K562 (cell line): ENCODE results near the gene MPDU1. TPM values are rescaled to one million over a fixed set of nuclear protein-coding genes. Genes with fewer than 3 reads are reported as not detected.

ENCODE experiments used
- ATAC-seq: fragments of 200-7000 bp; cut with Tn5 transposase; 3 replicates; pipeline ENCODE4 v1.9.1; 2020; ENCODE audit warnings: moderate library complexity
- BruUV-seq: library from RNA; stranded (reverse); fragments of 400-500 nt; replicated peaks from 2 replicates; lab custom pipeline; 2021; lab: Mats Ljungman, UMichigan
- CTCF ChIA-PET: fragments of 300-600 bp; formaldehyde crosslinking; extraction: SDS; loops from one replicate; lab custom pipeline; 2021; ENCODE audit warnings: low intra/inter-chr PET ratio; lab: Yijun Ruan, JAX
- POLR2A ChIA-PET: fragments of 300-600, 350-650 bp; sonication (Branson Sonifier 250); formaldehyde crosslinking; extraction: SDS; loops from one replicate; lab custom pipeline; 2021; ENCODE audit warnings: antibody characterized with exemption, inconsistent platforms; lab: Yijun Ruan, JAX
- DNase-seq, 4 experiments: peaks; one replicate each; pipeline versions ENCODE4 v3.0.0 to v3.0.0-alpha.2; 2011 to 2018; ENCODE audit warnings: low spot score in 3 of 4, mixed read lengths in 3 of 4; ENCODE audit errors: extremely low read depth in 1 of 4
- FAIRE-seq: peaks from 2 replicates; lab custom pipeline; 2011; peaks lifted over from hg19 to GRCh38; lab: Jason Lieb, UNC
- H2AFZ ChIP-seq: 2 replicates; pipeline ENCODE4 v1.6.0; 2011; ENCODE audit warnings: low read depth, low read length, control low read depth, inconsistent platforms
- H3K27ac ChIP-seq: fragments of 200-600 bp; 3 replicates; pipeline ENCODE4 v1.8.0; 2011; ENCODE audit warnings: low read depth, mild to moderate bottlenecking, control low read depth, inconsistent platforms, low read length, moderate library complexity, mixed read lengths; ENCODE audit errors: extremely low read depth
- H3K27me3 ChIP-seq, 2 experiments: fragments of 300-600 bp in 1 of 2; 2 replicates in 1 of 2; 3 replicates in 1 of 2; pipeline versions ENCODE4 v1.6.0 to v1.8.0; 2011; ENCODE audit warnings: inconsistent platforms in 2 of 2, low read length in 2 of 2, mild to moderate bottlenecking in 1 of 2, mixed read lengths in 1 of 2, moderate library complexity in 1 of 2; ENCODE audit not compliant: control insufficient read depth in 2 of 2, insufficient read depth in 2 of 2
- H3K36me3 ChIP-seq: fragments of 300-600 bp; 3 replicates; pipeline ENCODE4 v1.8.0; 2011; ENCODE audit warnings: mild to moderate bottlenecking, low read length, inconsistent platforms; ENCODE audit not compliant: control insufficient read depth, insufficient read depth
- H3K4me1 ChIP-seq, 2 experiments: fragments of 200-600 bp in 1 of 2; replicated peaks in 1 of 2; 2 replicates in 1 of 2; 3 replicates in 1 of 2; pipeline versions ENCODE4 v1.5.1 to v1.8.0; 2011; ENCODE audit warnings: inconsistent platforms in 2 of 2, low read length in 2 of 2, mild to moderate bottlenecking in 1 of 2, mixed read lengths in 1 of 2, moderate library complexity in 1 of 2; ENCODE audit not compliant: control insufficient read depth in 2 of 2, insufficient read depth in 2 of 2
- H3K4me2 ChIP-seq: 2 replicates; pipeline ENCODE4 v1.6.1; 2011; ENCODE audit warnings: low read length, control low read depth, inconsistent platforms, mixed read lengths; ENCODE audit not compliant: insufficient read depth
- H3K4me3 ChIP-seq: fragments of 200-600 bp; sonication (generic), shearing (Covaris generic); 2 replicates; pipeline ENCODE4 v1.5.1; 2016; ENCODE audit warnings: control low read depth, inconsistent platforms
- H3K79me2 ChIP-seq: fragments of 200-600 bp; 3 replicates; pipeline ENCODE4 v1.8.0; 2011; ENCODE audit warnings: low read length, inconsistent platforms; ENCODE audit not compliant: control insufficient read depth, insufficient read depth
- H3K9ac ChIP-seq, 2 experiments: 2 replicates each; pipeline versions ENCODE4 v1.6.0 to v1.6.1; 2011; ENCODE audit warnings: low read depth in 2 of 2, low read length in 2 of 2, control low read depth in 1 of 2, inconsistent platforms in 1 of 2, mild to moderate bottlenecking in 1 of 2, mixed read lengths in 1 of 2; ENCODE audit not compliant: insufficient read depth in 1 of 2
- H3K9me1 ChIP-seq: one replicate; pipeline ENCODE4 v1.6.0; 2011; ENCODE audit warnings: inconsistent platforms, mild to moderate bottlenecking, low read length, moderate library complexity; ENCODE audit not compliant: control insufficient read depth, insufficient read depth
- H3K9me3 ChIP-seq: replicated peaks from 2 replicates; pipeline ENCODE4 v1.5.1; 2011; ENCODE audit warnings: low read depth, low read length, inconsistent platforms; ENCODE audit not compliant: control insufficient read depth, insufficient read depth
- H4K20me1 ChIP-seq: replicated peaks from 2 replicates; pipeline ENCODE4 v1.6.1; 2011; ENCODE audit warnings: low read length, inconsistent platforms, mixed read lengths; ENCODE audit not compliant: control insufficient read depth, insufficient read depth
- BRD9 ChIP-seq: fragments of 450-650 bp; IDR thresholded peaks from 2 replicates; pipeline ENCODE4 v1.6.1; 2018; ENCODE audit warnings: low read depth; ENCODE audit not compliant: partially characterized antibody
- HDAC1 ChIP-seq, 2 experiments: fragments of 450-650 bp; IDR thresholded peaks; 2 replicates each; pipeline ENCODE4 v1.6.1; 2016 to 2017; ENCODE audit warnings: inconsistent platforms in 1 of 2, mild to moderate bottlenecking in 1 of 2, moderate library complexity in 1 of 2
- ILF3 ChIP-seq: fragments of 450-650 bp; IDR thresholded peaks from 2 replicates; pipeline ENCODE4 v1.6.1; 2018; ENCODE audit warnings: antibody characterized with exemption, mild to moderate bottlenecking, moderate library complexity, borderline replicate concordance
- JUNB ChIP-seq: fragments of 450-650 bp; formaldehyde crosslinking; conservative IDR thresholded peaks from 2 replicates; pipeline ENCODE4 v1.4.0; 2020; ENCODE audit warnings: mild to moderate bottlenecking
- KAT8 ChIP-seq: fragments of 450-650 bp; IDR thresholded peaks from 2 replicates; pipeline ENCODE4 v1.6.1; 2016; ENCODE audit warnings: low read depth, mild to moderate bottlenecking
- MCM3 ChIP-seq: fragments of 450-650 bp; IDR thresholded peaks from 2 replicates; pipeline ENCODE4 v1.6.1; 2016
- MCM7 ChIP-seq, 2 experiments: fragments of 450-650 bp; IDR thresholded peaks; 2 replicates each; pipeline ENCODE4 v1.6.1; 2016 to 2018
- NR3C1 ChIP-seq: sonication (generic); formaldehyde crosslinking; IDR thresholded peaks from 2 replicates; pipeline ENCODE4 v1.8.1; 2022; ENCODE audit warnings: missing genetic modification reagents
- PHF8 ChIP-seq: fragments of 200-600 bp; sonication (generic); IDR thresholded peaks from 2 replicates; pipeline ENCODE4 v1.6.1; 2012; ENCODE audit warnings: mixed run types, mild to moderate bottlenecking, inconsistent platforms, low read length, moderate library complexity, borderline replicate concordance
- POLR2G ChIP-seq: fragments of 200-400 bp; formaldehyde crosslinking; IDR thresholded peaks from 2 replicates; pipeline ENCODE4 v1.6.1; 2017; ENCODE audit warnings: low read depth, mild to moderate bottlenecking, antibody characterized with exemption, low read length, moderate library complexity
- PRMT5 ChIP-seq: sonication (generic); formaldehyde crosslinking; IDR thresholded peaks from 2 replicates; pipeline ENCODE4 v1.5.0; 2020; ENCODE audit warnings: missing genetic modification reagents
- PURB ChIP-seq: sonication (generic); formaldehyde crosslinking; IDR thresholded peaks from 2 replicates; pipeline ENCODE4 v1.9.0; 2021; ENCODE audit warnings: low read depth, mild to moderate bottlenecking, missing genetic modification reagents
- RBFOX2 ChIP-seq: fragments of 200-400 bp; formaldehyde crosslinking; IDR thresholded peaks from 2 replicates; pipeline ENCODE4 v1.6.1; 2017; ENCODE audit warnings: low read depth, mild to moderate bottlenecking, low read length, moderate library complexity
- RBM22 ChIP-seq: fragments of 200-400 bp; formaldehyde crosslinking; IDR thresholded peaks from 2 replicates; pipeline ENCODE4 v1.6.1; 2018; ENCODE audit warnings: low read length, low read depth; ENCODE audit not compliant: poor library complexity, severe bottlenecking
- SP1 ChIP-seq: sonication (generic); formaldehyde crosslinking; IDR thresholded peaks from 2 replicates; pipeline ENCODE4 v1.8.1; 2022; ENCODE audit warnings: mild to moderate bottlenecking, missing genetic modification reagents
- SUPT5H ChIP-seq: fragments of 450-650 bp; IDR thresholded peaks from 2 replicates; pipeline ENCODE4 v1.6.1; 2016
- TOE1 ChIP-seq, 2 experiments: fragments of 450-650 bp in 1 of 2; sonication (generic) in 1 of 2; formaldehyde crosslinking in 1 of 2; IDR thresholded peaks; 2 replicates each; pipeline versions ENCODE4 v1.7.1 to v1.8.0; 2016 to 2022; ENCODE audit warnings: borderline replicate concordance in 2 of 2, mild to moderate bottlenecking in 2 of 2, antibody characterized with exemption in 1 of 2, inconsistent platforms in 1 of 2, low read depth in 1 of 2, missing genetic modification reagents in 1 of 2, moderate library complexity in 1 of 2
- ZC3H8 ChIP-seq: fragments of 450-650 bp; IDR thresholded peaks from 2 replicates; pipeline ENCODE4 v1.6.1; 2017
- ZNF143 ChIP-seq: sonication (generic); formaldehyde crosslinking; IDR thresholded peaks from 2 replicates; pipeline ENCODE4 v1.9.0; 2022; ENCODE audit warnings: mild to moderate bottlenecking, missing genetic modification reagents
- ZNF717 ChIP-seq: fragments of 250-450 bp; sonication (Bioruptor Pico); IDR thresholded peaks from 2 replicates; pipeline ENCODE4 v1.5.0; 2021
- ZNF77 ChIP-seq: fragments of 250-450 bp; sonication (Bioruptor Pico); IDR thresholded peaks from 2 replicates; pipeline ENCODE4 v1.5.0; 2020
- WGBS: fragments of 100-300 bp; shearing (Covaris generic); methylation state at CpG from one replicate; pipeline ENCODE4 v1.1.6; 2016; ENCODE audit warnings: low coverage, mixed read lengths; ENCODE audit not compliant: insufficient coverage; ENCODE audit errors: missing lambda C conversion rate; 5-methylcytosine and 5-hydroxymethylcytosine counted together
- in situ Hi-C: fragments of 300-500 bp; cut with MboI; formaldehyde crosslinking; loops from 4 replicates; pipeline ENCODE4 v1.15.0; 2018; ENCODE audit warnings: inconsistent platforms, mixed read lengths
- intact Hi-C: fragments of 100-400 bp; cut with micrococcal nuclease; formaldehyde crosslinking; loops from 2 replicates; pipeline ENCODE4 v1.14.2; 2022
- polyA plus RNA-seq, 8 experiments: library from polyadenylated mRNA; depleted of rRNA in 4 of 8; stranded (reverse) in 5 of 8; unstranded in 3 of 8; fragments of >200 nt; fragmentation: Nextera tagmentation in 2 of 8; fragmentation: Illumina TruSeq in 1 of 8; extraction: Ambion mirVana in 2 of 8; extraction: Trizol in 1 of 8; gene quantifications; 2 replicates each; pipeline versions ENCODE4 v1.2.1 to v1.2.3, GENCODE V29; 2011 to 2014; ENCODE audit warnings: inconsistent platforms in 1 of 8, missing spikeins in 1 of 8
- total RNA-seq, 7 experiments: library from RNA; depleted of rRNA in 6 of 7; stranded (reverse); fragments of >200 nt in 6 of 7; fragmentation: Illumina TruSeq in 2 of 7; extraction: Trizol in 2 of 7; gene quantifications; 2 replicates each; pipeline versions ENCODE4 v1.2.1 to v1.2.3, GENCODE V29; 2011 to 2021; ENCODE audit warnings: low replicate concordance in 1 of 7
- TF ChIP-seq, protein P1 (sequence below): fragments of 450-650 bp; IDR thresholded peaks from 2 replicates; pipeline ENCODE4 v1.6.1; 2016; ENCODE audit warnings: borderline replicate concordance
- TF ChIP-seq, protein P2 (sequence below): fragments of 450-650 bp; IDR thresholded peaks from 2 replicates; pipeline ENCODE4 v1.7.0; 2016; ENCODE audit warnings: borderline replicate concordance

MPDU1 gene
- total and polyA plus RNA-seq, 9 of the 15 experiments (the other 6 are each of a cell fraction or from before 2014, with no cell fraction given) = 4.9 to 179 (median 77.1) TPM

DNA sequence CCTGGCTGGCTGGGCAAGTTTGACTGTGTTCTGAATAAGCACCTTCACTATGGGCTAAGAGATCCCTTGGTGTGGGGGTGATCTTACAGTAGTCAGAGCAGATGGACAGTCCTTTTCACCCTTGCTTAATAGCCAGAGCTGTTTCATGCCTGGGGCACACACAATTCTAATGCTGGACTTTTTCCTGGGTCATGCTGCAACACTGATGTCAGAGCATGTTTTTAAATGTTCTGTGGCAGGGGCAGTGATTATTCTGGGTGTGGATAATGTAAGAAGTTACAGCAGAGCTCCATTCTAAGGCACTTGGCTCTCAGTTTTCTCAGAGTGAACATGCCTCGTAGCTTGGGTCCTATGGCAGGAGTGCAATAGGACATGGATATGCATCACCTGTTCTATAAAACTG is 8.2 kb upstream of the MPDU1 start:
- peaks cover 73% of the 10 kb centered on the region for H3K36me3 ChIP-seq
- no peak for TF ChIP-seq SP1 (CRISPR knock-in tag)
- no peak for TF ChIP-seq PHF8
- no peak for TF ChIP-seq ZNF143 (CRISPR knock-in tag)
- no peak for TF ChIP-seq JUNB (CRISPR knock-in tag)
- TF ChIP-seq ZC3H8 = no peak
- no peak for TF ChIP-seq ZNF717 (CRISPR knock-in tag)
- TF ChIP-seq KAT8 = no peak
- no peak for TF ChIP-seq TOE1 (IDR thresholded peaks at IDR 0.05; ENCODE audit: borderline replicate concordance)
- no peak for TF ChIP-seq TOE1 (CRISPR knock-in tag; IDR thresholded peaks at IDR 0.05; ENCODE audit: borderline replicate concordance, low read depth)
- TF ChIP-seq HDAC1 (IDR thresholded peaks at IDR 0.05) = no peak
- TF ChIP-seq SUPT5H = 0 out of 2 replicates have a peak, but pooled peaks have one; percentile 4
- TF ChIP-seq MCM7 (IDR thresholded peaks at IDR 0.05) = no peak
- no peak for TF ChIP-seq PRMT5
- no peak for TF ChIP-seq ZNF77 (CRISPR knock-in tag)
- TF ChIP-seq NR3C1 (CRISPR knock-in tag) = no peak
- 0 out of 2 replicates have a peak, but pooled peaks have one; percentile 18 for TF ChIP-seq POLR2G
- TF ChIP-seq, protein P1, sequence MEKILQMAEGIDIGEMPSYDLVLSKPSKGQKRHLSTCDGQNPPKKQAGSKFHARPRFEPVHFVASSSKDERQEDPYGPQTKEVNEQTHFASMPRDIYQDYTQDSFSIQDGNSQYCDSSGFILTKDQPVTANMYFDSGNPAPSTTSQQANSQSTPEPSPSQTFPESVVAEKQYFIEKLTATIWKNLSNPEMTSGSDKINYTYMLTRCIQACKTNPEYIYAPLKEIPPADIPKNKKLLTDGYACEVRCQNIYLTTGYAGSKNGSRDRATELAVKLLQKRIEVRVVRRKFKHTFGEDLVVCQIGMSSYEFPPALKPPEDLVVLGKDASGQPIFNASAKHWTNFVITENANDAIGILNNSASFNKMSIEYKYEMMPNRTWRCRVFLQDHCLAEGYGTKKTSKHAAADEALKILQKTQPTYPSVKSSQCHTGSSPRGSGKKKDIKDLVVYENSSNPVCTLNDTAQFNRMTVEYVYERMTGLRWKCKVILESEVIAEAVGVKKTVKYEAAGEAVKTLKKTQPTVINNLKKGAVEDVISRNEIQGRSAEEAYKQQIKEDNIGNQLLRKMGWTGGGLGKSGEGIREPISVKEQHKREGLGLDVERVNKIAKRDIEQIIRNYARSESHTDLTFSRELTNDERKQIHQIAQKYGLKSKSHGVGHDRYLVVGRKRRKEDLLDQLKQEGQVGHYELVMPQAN = no peak
- 0 out of 2 replicates have a peak, but pooled peaks have one; percentile 3 for TF ChIP-seq RBFOX2
- no peak for TF ChIP-seq BRD9
- no peak for TF ChIP-seq PURB
- no peak for TF ChIP-seq ILF3
- TF ChIP-seq MCM3 = no peak
- no peak for TF ChIP-seq RBM22
- TF ChIP-seq, protein P2, sequence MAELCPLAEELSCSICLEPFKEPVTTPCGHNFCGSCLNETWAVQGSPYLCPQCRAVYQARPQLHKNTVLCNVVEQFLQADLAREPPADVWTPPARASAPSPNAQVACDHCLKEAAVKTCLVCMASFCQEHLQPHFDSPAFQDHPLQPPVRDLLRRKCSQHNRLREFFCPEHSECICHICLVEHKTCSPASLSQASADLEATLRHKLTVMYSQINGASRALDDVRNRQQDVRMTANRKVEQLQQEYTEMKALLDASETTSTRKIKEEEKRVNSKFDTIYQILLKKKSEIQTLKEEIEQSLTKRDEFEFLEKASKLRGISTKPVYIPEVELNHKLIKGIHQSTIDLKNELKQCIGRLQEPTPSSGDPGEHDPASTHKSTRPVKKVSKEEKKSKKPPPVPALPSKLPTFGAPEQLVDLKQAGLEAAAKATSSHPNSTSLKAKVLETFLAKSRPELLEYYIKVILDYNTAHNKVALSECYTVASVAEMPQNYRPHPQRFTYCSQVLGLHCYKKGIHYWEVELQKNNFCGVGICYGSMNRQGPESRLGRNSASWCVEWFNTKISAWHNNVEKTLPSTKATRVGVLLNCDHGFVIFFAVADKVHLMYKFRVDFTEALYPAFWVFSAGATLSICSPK = no peak

More for the DNA sequence above, 8.2 kb upstream of the MPDU1 start:
- DNase-seq = no peak
- H3K9ac ChIP-seq = peak overlapping the region; percentile 84 to 97; a peak in 3 of 4 replicates
- H3K4me3 ChIP-seq = peak overlapping the region; percentile 99; the same call in 1 of the 2 replicates
- ChIA-PET CTCF (no interaction called here), POLR2A (interaction anchor here (0.6 to 6.7 kb wide), 10 partner anchors 8 to 262 kb away, joined by 3 to 46 read pairs (median 4); partner anchors contain the start of genes ACAP1, MPDU1, TP53 and ZBTB4)
- no peaks in the 10 kb centered on the region for H3K27me3 ChIP-seq
- H3K27ac ChIP-seq = peak overlapping the region; percentile 98
- WGBS = 92% methylated on average over 1 of the region's 1 CpG
- H4K20me1 ChIP-seq = peaks cover 43% of the 10 kb centered on the region
- H3K9me3 ChIP-seq = no peaks in the 10 kb centered on the region
- peaks cover 71% of the 10 kb centered on the region for H3K79me2 ChIP-seq
- no peak overlapping the region for H2AFZ ChIP-seq
- no peak for FAIRE-seq
- ATAC-seq = no peak
- H3K4me2 ChIP-seq = peak overlapping the region; percentile 83
- peaks cover 9% of the 10 kb centered on the region for H3K9me1 ChIP-seq
- in situ Hi-C loops = no loop called here
- intact Hi-C loops = no loop called here
- no TSS peak for BruUV-seq
- H3K4me1 ChIP-seq = peaks cover 24 to 37% of the 10 kb centered on the region in 2 experiments
